ENCODE results near the gene CELSR2. TPM values are rescaled to one million over a fixed set of nuclear protein-coding genes. Genes with fewer than 3 reads are reported as not detected.
A peak's percentile ranks its signal among the peaks of the same experiment; 100 is the strongest.

CELSR2 gene
- total and polyA plus RNA-seq, 10 donors: 0.20 to 2.9 (median 1.1) TPM

DNA sequence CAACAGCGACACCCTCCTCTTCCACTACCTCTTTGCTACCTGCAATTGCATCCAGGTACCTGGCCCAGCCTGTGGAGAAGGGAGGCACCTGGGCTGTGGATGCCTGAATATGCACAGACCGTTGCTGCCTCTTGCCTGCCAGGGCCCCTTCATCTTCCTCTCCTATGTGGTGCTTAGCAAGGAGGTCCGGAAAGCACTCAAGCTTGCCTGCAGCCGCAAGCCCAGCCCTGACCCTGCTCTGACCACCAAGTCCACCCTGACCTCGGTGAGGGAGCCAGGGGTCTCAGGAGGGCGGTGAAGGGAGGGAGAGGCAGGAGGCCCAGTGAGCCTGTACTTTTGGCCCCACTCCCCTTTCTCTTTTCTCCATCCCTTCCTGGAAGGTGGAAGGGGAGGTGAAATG, 22.1 kb downstream of the CELSR2 start:
- peaks cover 0 to 25% (median 0%) of the 10 kb centered on the region in 6 donors for H3K4me1 ChIP-seq
- H3K9me3 ChIP-seq: no peaks in the 10 kb centered on the region
- intact Hi-C loops (cut with DNase I; ENCODE audit: low total_unique reads): no loop called here
- H3K27ac ChIP-seq: no peak overlapping the region
- H3K36me3 ChIP-seq: no peaks in the 10 kb centered on the region
- H3K27me3 ChIP-seq (replicated peaks in 1 of 7): peaks cover 0 to 15% (median 0%) of the 10 kb centered on the region in 7 donors
- peak; percentile 54 for DNase-seq
- no peak overlapping the region for H3K4me3 ChIP-seq
- 87 to 98% (median 93%) methylated on average over 4 to 6 of the region's 6 CpGs for WGBS, 5 donors
- no peak for TF ChIP-seq POLR2AphosphoS5 (IDR thresholded peaks at IDR 0.05)
- no peak for TF ChIP-seq POLR2A (IDR thresholded peaks at IDR 0.05)
- TF ChIP-seq, protein P1, sequence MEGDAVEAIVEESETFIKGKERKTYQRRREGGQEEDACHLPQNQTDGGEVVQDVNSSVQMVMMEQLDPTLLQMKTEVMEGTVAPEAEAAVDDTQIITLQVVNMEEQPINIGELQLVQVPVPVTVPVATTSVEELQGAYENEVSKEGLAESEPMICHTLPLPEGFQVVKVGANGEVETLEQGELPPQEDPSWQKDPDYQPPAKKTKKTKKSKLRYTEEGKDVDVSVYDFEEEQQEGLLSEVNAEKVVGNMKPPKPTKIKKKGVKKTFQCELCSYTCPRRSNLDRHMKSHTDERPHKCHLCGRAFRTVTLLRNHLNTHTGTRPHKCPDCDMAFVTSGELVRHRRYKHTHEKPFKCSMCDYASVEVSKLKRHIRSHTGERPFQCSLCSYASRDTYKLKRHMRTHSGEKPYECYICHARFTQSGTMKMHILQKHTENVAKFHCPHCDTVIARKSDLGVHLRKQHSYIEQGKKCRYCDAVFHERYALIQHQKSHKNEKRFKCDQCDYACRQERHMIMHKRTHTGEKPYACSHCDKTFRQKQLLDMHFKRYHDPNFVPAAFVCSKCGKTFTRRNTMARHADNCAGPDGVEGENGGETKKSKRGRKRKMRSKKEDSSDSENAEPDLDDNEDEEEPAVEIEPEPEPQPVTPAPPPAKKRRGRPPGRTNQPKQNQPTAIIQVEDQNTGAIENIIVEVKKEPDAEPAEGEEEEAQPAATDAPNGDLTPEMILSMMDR (IDR thresholded peaks at IDR 0.05 in 8 of 11, conservative IDR thresholded peaks at IDR 0.05 in 3 of 11): no peak

DNA sequence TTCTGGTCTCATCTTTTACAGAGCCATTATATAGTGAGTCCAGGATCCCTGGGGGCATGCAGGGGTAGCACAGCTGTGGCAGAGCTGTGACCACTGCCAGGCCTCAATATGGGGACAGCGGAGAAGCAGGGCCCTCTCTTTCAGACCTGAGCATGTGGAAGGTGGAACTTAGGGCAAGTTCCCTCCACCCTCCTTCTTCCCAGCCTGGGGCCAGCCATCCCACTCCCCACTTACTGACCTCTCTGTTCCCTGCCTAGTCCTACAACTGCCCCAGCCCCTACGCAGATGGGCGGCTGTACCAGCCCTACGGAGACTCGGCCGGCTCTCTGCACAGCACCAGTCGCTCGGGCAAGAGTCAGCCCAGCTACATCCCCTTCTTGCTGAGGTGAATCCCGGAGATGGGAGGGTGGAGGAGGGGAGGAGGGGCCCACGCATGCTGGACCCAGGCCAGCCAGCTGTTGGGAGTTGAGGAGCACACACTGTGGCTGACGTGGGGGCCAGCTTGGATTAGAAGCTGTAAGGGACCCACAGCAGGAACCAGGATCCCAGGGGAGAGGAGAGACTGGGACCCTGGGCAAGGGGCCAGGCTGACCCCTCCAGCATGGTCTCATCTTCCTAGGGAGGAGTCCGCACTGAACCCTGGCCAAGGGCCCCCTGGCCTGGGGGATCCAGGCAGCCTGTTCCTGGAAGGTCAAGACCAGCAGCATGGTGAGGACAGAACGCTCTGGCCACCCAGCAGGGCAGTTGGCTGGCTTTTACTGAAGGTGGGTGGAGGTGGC, 22.9 kb downstream of the CELSR2 start:
- WGBS, 5 donors: 79 to 92% (median 90%) methylated on average over 4 to 13 of the region's 13 CpGs
- DNase-seq: peak; percentile 63
- H3K4me1 ChIP-seq: peaks cover 0 to 28% (median 2%) of the 10 kb centered on the region in 6 donors
- H3K27ac ChIP-seq: no peak overlapping the region
- H3K9me3 ChIP-seq: no peaks in the 10 kb centered on the region
- H3K4me3 ChIP-seq: no peak overlapping the region
- TF ChIP-seq POLR2AphosphoS5 (IDR thresholded peaks at IDR 0.05) (no peak), POLR2A (IDR thresholded peaks at IDR 0.05) (no peak)
- TF ChIP-seq, protein P1 (IDR thresholded peaks at IDR 0.05 in 8 of 11, conservative IDR thresholded peaks at IDR 0.05 in 3 of 11): no peak
- intact Hi-C loops (cut with DNase I; ENCODE audit: low total_unique reads): no loop called here
- no peaks in the 10 kb centered on the region for H3K36me3 ChIP-seq
- peaks cover 0 to 15% (median 0%) of the 10 kb centered on the region in 7 donors for H3K27me3 ChIP-seq (replicated peaks in 1 of 7)

DNA sequence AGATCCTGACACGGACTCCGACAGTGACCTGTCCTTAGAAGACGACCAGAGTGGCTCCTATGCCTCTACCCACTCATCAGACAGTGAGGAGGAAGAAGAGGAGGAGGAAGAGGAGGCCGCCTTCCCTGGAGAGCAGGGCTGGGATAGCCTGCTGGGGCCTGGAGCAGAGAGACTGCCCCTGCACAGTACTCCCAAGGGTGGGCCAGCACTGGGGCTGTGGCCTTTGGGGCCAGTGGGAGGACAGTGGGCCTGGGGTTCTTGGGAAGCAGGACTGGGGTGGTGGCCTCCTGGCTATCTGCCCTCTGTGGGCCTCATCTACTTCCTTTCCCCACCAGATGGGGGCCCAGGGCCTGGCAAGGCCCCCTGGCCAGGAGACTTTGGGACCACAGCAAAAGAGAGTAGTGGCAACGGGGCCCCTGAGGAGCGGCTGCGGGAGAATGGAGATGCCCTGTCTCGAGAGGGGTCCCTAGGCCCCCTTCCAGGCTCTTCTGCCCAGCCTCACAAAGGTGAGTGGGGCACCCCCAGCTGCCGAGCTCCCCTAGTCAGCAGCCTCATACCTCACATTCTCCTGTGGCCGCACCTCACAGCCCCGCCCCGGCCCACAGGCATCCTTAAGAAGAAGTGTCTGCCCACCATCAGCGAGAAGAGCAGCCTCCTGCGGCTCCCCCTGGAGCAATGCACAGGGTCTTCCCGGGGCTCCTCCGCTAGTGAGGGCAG, 23.6 kb downstream of the CELSR2 start:
- peaks cover 0 to 34% (median 6%) of the 10 kb centered on the region in 6 donors for H3K4me1 ChIP-seq
- H3K9me3 ChIP-seq: no peaks in the 10 kb centered on the region
- no peak overlapping the region for H3K27ac ChIP-seq
- peaks cover 0 to 15% (median 0%) of the 10 kb centered on the region in 7 donors for H3K27me3 ChIP-seq (replicated peaks in 1 of 7)
- H3K36me3 ChIP-seq: no peaks in the 10 kb centered on the region
- intact Hi-C loops (cut with DNase I; ENCODE audit: low total_unique reads): no loop called here
- no peak for TF ChIP-seq POLR2AphosphoS5 (IDR thresholded peaks at IDR 0.05)
- TF ChIP-seq POLR2A (IDR thresholded peaks at IDR 0.05): no peak
- WGBS, 5 donors: 91 to 92% (median 91%) methylated on average over 8 to 16 of the region's 16 CpGs
- no peak for DNase-seq
- H3K4me3 ChIP-seq: no peak overlapping the region

DNA sequence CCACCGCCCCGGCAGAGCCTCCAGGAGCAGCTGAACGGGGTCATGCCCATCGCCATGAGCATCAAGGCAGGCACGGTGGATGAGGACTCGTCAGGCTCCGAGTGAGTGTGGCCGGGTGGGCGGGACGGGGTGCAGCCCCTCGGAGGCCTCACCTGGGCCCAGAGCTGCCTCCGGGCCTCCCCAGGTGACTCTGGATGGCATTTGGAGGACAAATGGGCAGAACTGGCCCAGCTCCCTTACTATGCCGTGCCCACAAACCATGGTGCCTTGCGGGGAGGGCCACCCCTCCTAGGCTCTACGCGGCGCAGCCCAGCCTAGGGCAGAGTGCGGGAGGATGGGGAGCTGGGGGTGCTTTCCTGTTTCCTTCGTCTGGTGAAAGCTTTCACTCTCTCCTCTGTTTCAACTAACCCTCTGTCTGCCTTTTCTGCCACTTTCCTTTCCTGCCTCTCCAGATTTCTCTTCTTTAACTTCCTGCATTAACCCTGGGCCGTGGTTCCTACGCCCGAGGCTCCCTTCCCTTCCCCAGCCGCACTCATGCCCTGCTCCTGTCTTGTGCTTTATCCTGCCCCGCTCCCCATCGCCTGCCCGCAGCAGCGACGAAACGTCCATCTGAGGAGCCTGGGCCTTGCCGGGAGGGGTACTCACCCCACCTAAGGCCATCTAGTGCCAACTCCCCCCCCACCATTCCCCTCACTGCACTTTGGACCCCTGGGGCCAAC, 24.4 kb downstream of the CELSR2 start:
- Histone ChIP-seq H3K27ac (no peak overlapping the region), H3K4me3 (no peak overlapping the region), H3K36me3 (no peaks in the 10 kb centered on the region), H3K9me3 (no peaks in the 10 kb centered on the region), H3K27me3 (replicated peaks in 1 of 7) (peaks cover 0 to 15% (median 0%) of the 10 kb centered on the region in 7 donors), H3K4me1 (peaks cover 0 to 34% (median 6%) of the 10 kb centered on the region in 6 donors)
- TF ChIP-seq POLR2AphosphoS5 (IDR thresholded peaks at IDR 0.05) (no peak), POLR2A (IDR thresholded peaks at IDR 0.05) (no peak)
- TF ChIP-seq, protein P1 (IDR thresholded peaks at IDR 0.05 in 8 of 11, conservative IDR thresholded peaks at IDR 0.05 in 3 of 11): no peak
- peak; percentile 67 for DNase-seq
- intact Hi-C loops (cut with DNase I; ENCODE audit: low total_unique reads): no loop called here
- WGBS, 5 donors: 57 to 66% (median 65%) methylated on average over 25 to 30 of the region's 30 CpGs

Data from spleen (tissue), 11 donors.